Renal cortex interstitium (tissue), 11 donors: ENCODE measurements around the gene PACSIN2. TPM values are rescaled to one million over a fixed set of nuclear protein-coding genes. Genes with fewer than 3 reads are reported as not detected.
"Not testable (repeated sequence)": the region's sequence is repeated elsewhere in the genome, so short reads cannot be mapped to it uniquely, and the experiment has no call there.

Source experiments
- DNase-seq, 11 donors: peaks; one replicate each; pipeline ENCODE4 v3.0.0-alpha.2; 2013; ENCODE audit warnings: low read depth in 9 of 11, low spot score in 4 of 11; ENCODE audit errors: extremely low read depth in 1 of 11
- polyA plus RNA-seq, 3 donors: library from polyadenylated mRNA; unstranded; fragments of 120-200 nt; gene quantifications; one replicate each; pipeline ENCODE4 v1.2.1, GENCODE V29; 2013; ENCODE audit not compliant: insufficient read length in 3 of 3

The PACSIN2 gene
- polyA plus RNA-seq, 3 donors, result 62.5 to 72.4 (median 69.1) TPM

- DNase-seq, result no peak
Measured at GRCh38 chr22:42939941-42940653, 74.9 kb downstream of the PACSIN2 start.

- no peak for DNase-seq
Measured at GRCh38 chr22:42939451-42939881, 75.5 kb downstream of the PACSIN2 start.

GRCh38 chr22:42938976-42939375 lies 76.0 kb downstream of the PACSIN2 start:
- DNase-seq, result no peak

GRCh38 chr22:42938449-42938848 lies 76.5 kb downstream of the PACSIN2 start:
- no peak for DNase-seq

GRCh38 chr22:42937164-42937843 lies 77.6 kb downstream of the PACSIN2 start:
- DNase-seq, result no peak

- not testable (repeated sequence) for DNase-seq
Measured at GRCh38 chr22:42936680-42937079, 78.3 kb downstream of the PACSIN2 start.

- no peak for DNase-seq
Measured at GRCh38 chr22:42934338-42934737, 80.6 kb downstream of the PACSIN2 start.

GRCh38 chr22:42933485-42934091 lies 81.4 kb downstream of the PACSIN2 start:
- peak in 3 of 11 donors; percentile 10 to 28 (median 27) for DNase-seq

GRCh38 chr22:42932857-42933484 lies 82.0 kb downstream of the PACSIN2 start:
- no peak for DNase-seq

- DNase-seq, result no peak
Measured at GRCh38 chr22:42932197-42932519, 82.8 kb downstream of the PACSIN2 start.

- DNase-seq, result no peak
Measured at GRCh38 chr22:42931421-42932196, 83.3 kb downstream of the PACSIN2 start.

GRCh38 chr22:42930810-42931420 lies 84.0 kb downstream of the PACSIN2 start:
- DNase-seq, result no peak

- no peak for DNase-seq
Measured at GRCh38 chr22:42929838-42930155, 85.2 kb downstream of the PACSIN2 start.

GRCh38 chr22:42928969-42929837 lies 85.7 kb downstream of the PACSIN2 start:
- no peak for DNase-seq

GRCh38 chr22:42927966-42928365 lies 87.0 kb downstream of the PACSIN2 start:
- DNase-seq, result no peak

GRCh38 chr22:42926768-42927167 lies 88.2 kb downstream of the PACSIN2 start:
- no peak for DNase-seq

- no peak for DNase-seq
Measured at GRCh38 chr22:42926104-42926503, 88.8 kb downstream of the PACSIN2 start.

- no peak for DNase-seq
Measured at GRCh38 chr22:42925598-42925997, 89.4 kb downstream of the PACSIN2 start.
